HEK293T (cell line): ENCODE data around the gene TMEM229A.
"Not testable (repeated sequence)": the region's sequence is repeated elsewhere in the genome, so short reads cannot be mapped to it uniquely, and the experiment has no call there.

Experiments used
- CTCF ChIA-PET: fragments of 350-600 bp; formaldehyde crosslinking; extraction: SDS; loops from one replicate; lab custom pipeline; 2021; ENCODE audit warnings: antibody characterized with exemption, inconsistent platforms; lab: Yijun Ruan, JAX
- POLR2A ChIA-PET: fragments of 350-600 bp; formaldehyde crosslinking; extraction: SDS; loops from one replicate; lab custom pipeline; 2020; ENCODE audit warnings: antibody characterized with exemption, inconsistent platforms; lab: Yijun Ruan, JAX
- DNase-seq: peaks from one replicate; pipeline ENCODE4 v3.0.0; 2012; ENCODE audit warnings: mixed read lengths; ENCODE audit errors: extremely low spot score
- ARNT ChIP-seq: fragments of 450-650 bp; IDR thresholded peaks from 2 replicates; pipeline ENCODE4 v1.6.1; 2017; ENCODE audit warnings: mild to moderate bottlenecking
- BHLHE40 ChIP-seq: fragments of 450-650 bp; IDR thresholded peaks from 2 replicates; pipeline ENCODE4 v1.6.1; 2016; ENCODE audit warnings: mild to moderate bottlenecking, moderate library complexity, borderline replicate concordance
- CTBP1 ChIP-seq: fragments of 450-650 bp; IDR thresholded peaks from 2 replicates; pipeline ENCODE4 v1.6.1; 2016; ENCODE audit warnings: borderline replicate concordance
- ELF4 ChIP-seq: fragments of 450-650 bp; IDR thresholded peaks from 2 replicates; pipeline ENCODE4 v1.6.1; 2017; ENCODE audit warnings: antibody characterized with exemption
- FOXA1 ChIP-seq: fragments of 450-650 bp; IDR thresholded peaks from 2 replicates; pipeline ENCODE4 v1.6.1; 2016; ENCODE audit warnings: mild to moderate bottlenecking
- FOXK2 ChIP-seq: fragments of 450-650 bp; IDR thresholded peaks from 2 replicates; pipeline ENCODE4 v1.6.1; 2016; ENCODE audit warnings: mild to moderate bottlenecking
- FOXM1 ChIP-seq: fragments of 450-650 bp; IDR thresholded peaks from 2 replicates; pipeline ENCODE4 v1.6.1; 2017; ENCODE audit warnings: mild to moderate bottlenecking, borderline replicate concordance
- HDGF ChIP-seq: fragments of 450-650 bp; IDR thresholded peaks from 2 replicates; pipeline ENCODE4 v1.6.1; 2017; ENCODE audit warnings: antibody characterized with exemption, borderline replicate concordance
- L3MBTL2 ChIP-seq: fragments of 450-650 bp; conservative IDR thresholded peaks from 2 replicates; pipeline ENCODE4 v1.6.1; 2016; ENCODE audit warnings: mild to moderate bottlenecking
- LEF1 ChIP-seq: fragments of 450-650 bp; IDR thresholded peaks from 2 replicates; pipeline ENCODE4 v1.6.1; 2017; ENCODE audit warnings: mild to moderate bottlenecking, borderline replicate concordance
- NFRKB ChIP-seq: fragments of 450-650 bp; IDR thresholded peaks from 2 replicates; pipeline ENCODE4 v1.6.1; 2016; ENCODE audit warnings: mild to moderate bottlenecking, moderate library complexity
- SP1 ChIP-seq: fragments of 450-650 bp; IDR thresholded peaks from 2 replicates; pipeline ENCODE4 v1.6.1; 2017
- SUZ12 ChIP-seq: fragments of 450-650 bp; IDR thresholded peaks from 2 replicates; pipeline ENCODE4 v1.6.1; 2016; ENCODE audit warnings: mild to moderate bottlenecking
- TARDBP ChIP-seq: fragments of 450-650 bp; IDR thresholded peaks from 2 replicates; pipeline ENCODE4 v1.6.1; 2016
- ZNF384 ChIP-seq: fragments of 450-650 bp; IDR thresholded peaks from 2 replicates; pipeline ENCODE4 v1.6.1; 2016
- TF ChIP-seq, protein P1 (sequence below): fragments of 450-650 bp; IDR thresholded peaks from 2 replicates; pipeline ENCODE4 v1.6.1; 2016

TMEM229A gene

DNA sequence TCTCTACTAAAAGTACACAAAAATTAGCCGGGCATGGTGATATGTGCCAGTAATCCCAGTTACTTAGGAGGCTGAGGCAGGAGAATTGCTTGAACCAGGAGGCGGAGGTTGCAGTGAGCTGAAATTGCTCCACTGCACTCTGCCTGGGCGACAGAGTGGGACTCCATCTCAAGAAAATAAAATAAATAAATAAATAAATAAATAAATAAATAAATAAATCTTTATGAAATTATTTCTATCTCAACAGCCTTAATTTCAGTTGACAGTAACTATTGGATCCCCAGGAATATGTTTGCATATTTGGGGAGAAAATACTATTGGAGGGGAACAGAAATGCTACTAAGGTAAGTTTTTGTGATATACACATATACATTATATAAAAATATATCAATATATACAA is 20.0 kb downstream of the TMEM229A start:
- DNase-seq: no peak
- CTCF ChIA-PET: no interaction called here
- TF ChIP-seq ZNF384 (no peak), NFRKB (no peak), HDGF (no peak), FOXM1 (no peak), L3MBTL2 (no peak), FOXK2 (no peak), ELF4 (no peak), CTBP1 (no peak)
- POLR2A ChIA-PET: no interaction called here

DNA sequence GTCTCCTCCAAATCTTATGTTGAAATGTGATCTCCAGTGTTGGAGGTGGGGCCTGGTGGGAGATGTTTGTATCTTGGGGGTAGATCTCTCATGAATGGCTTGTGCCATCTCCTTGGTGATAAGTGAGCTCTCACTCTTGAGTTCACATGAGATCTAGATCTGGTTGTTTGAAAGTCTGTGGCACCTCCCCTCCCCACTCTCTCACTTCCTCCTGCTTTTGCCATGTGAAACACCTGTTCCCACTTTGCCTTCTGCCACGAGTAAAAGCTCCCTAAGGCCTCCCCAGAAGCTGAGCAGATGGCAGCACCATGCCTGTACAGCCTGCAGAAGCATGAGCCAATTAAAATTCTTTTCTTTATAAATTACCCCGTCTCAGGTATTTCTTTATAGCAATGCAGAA is 23.5 kb downstream of the TMEM229A start:
- TF ChIP-seq TARDBP (no peak), SUZ12 (no peak), ARNT (no peak), BHLHE40 (no peak), NFRKB (no peak), HDGF (no peak), FOXM1 (no peak), L3MBTL2 (no peak), FOXA1 (no peak), LEF1 (no peak), CTBP1 (no peak)
- TF ChIP-seq, protein P1, sequence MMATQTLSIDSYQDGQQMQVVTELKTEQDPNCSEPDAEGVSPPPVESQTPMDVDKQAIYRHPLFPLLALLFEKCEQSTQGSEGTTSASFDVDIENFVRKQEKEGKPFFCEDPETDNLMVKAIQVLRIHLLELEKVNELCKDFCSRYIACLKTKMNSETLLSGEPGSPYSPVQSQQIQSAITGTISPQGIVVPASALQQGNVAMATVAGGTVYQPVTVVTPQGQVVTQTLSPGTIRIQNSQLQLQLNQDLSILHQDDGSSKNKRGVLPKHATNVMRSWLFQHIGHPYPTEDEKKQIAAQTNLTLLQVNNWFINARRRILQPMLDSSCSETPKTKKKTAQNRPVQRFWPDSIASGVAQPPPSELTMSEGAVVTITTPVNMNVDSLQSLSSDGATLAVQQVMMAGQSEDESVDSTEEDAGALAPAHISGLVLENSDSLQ: no peak
- ChIA-PET POLR2A (no interaction called here), CTCF (no interaction called here)
- no peak for DNase-seq

DNA sequence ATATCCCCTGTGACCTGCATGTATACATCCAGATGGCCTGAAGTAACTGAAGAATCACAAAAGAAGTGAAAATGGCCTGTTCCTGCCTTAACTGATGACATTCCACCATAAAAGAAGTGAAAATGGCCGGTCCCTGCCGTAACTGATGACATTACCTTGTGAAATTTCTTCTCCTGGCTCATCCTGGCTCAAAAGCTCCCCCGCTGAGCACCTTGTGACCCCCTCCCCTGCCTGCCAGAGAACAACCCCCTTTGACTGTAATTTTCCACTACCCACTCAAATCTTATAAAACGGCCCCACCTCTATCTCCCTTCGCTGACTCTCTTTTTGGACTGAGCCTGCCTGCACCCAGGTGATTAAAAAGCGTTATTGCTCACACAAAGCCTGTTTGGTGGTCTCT is 24.6 kb downstream of the TMEM229A start:
- CTCF ChIA-PET: interaction anchor here (0.8 kb wide), 1 partner anchor 21 kb away, joined by 3 read pairs; no protein-coding TSS in a partner anchor
- DNase-seq, POLR2A ChIA-PET: not testable (repeated sequence)

DNA sequence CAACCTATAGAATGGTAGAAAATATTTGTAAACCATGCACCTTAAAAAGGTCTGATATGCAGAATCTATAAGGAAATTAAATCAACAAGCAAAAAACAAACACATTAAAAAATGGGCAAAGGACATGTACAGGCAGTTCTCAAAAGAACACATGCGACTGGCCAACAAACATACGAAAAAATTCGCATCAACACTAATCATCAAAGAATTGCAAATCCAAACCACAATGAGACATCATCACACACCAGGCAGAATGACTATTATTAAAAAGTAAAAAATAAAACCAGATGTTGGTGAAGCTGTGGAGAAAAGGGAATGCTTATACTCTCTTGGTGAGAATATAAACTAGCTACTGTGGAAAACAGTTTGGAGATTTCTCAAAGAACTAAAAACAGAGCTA is 33.2 kb downstream of the TMEM229A start:
- POLR2A ChIA-PET: no interaction called here

DNA sequence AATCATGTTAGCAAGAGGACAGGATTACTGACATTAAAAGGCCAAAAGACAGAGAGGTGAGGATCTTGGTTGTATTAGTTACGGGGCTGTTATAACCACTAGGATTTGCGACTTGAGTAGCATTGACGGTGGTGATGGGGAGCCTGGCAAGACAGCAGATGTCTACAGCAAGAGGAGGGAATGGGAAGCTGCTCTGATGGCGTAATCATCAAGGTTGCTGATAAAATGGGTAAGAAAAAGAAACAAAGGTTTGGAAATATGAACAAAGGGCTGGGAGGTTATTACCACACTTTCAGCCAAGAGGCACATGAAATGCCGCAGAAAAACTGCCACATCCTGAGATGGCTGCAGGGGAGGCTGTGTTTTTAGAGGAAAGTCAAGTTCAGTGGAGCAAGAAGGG is 33.9 kb downstream of the TMEM229A start:
- DNase-seq: no peak
- ChIA-PET POLR2A (no interaction called here), CTCF (no interaction called here)
- TF ChIP-seq ARNT (no peak), FOXA1 (no peak)

More for the DNA sequence above, 33.2 kb downstream of the TMEM229A start:
- CTCF ChIA-PET: no interaction called here
- TF ChIP-seq TARDBP: no peak
- TF ChIP-seq SP1: no peak
- no peak for TF ChIP-seq ELF4
- TF ChIP-seq FOXK2: no peak
- TF ChIP-seq FOXM1: no peak
- no peak for TF ChIP-seq CTBP1
- TF ChIP-seq, protein P1: no peak
- no peak for TF ChIP-seq HDGF
- DNase-seq: no peak

DNA sequence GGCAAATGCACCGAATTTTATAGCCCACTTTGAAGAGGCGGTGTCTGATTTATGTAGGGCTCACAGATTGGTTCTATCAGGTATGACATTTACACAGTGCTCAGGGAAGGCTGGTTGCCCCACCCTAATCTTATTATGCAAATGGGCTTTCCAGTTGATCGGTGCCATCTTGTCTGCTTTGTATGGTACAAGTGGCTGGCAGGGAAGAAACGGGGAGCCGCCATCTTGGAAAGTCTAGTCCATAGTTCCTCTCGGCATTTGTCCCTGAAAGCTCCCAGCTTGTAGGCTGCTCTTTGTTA is 36.6 kb downstream of the TMEM229A start:
- DNase-seq: no peak
- ChIA-PET POLR2A (no interaction called here), CTCF (no interaction called here)
- TF ChIP-seq NFRKB: no peak
- no peak for TF ChIP-seq TARDBP
- TF ChIP-seq FOXK2: no peak
- no peak for TF ChIP-seq L3MBTL2
- TF ChIP-seq SUZ12: no peak

DNA sequence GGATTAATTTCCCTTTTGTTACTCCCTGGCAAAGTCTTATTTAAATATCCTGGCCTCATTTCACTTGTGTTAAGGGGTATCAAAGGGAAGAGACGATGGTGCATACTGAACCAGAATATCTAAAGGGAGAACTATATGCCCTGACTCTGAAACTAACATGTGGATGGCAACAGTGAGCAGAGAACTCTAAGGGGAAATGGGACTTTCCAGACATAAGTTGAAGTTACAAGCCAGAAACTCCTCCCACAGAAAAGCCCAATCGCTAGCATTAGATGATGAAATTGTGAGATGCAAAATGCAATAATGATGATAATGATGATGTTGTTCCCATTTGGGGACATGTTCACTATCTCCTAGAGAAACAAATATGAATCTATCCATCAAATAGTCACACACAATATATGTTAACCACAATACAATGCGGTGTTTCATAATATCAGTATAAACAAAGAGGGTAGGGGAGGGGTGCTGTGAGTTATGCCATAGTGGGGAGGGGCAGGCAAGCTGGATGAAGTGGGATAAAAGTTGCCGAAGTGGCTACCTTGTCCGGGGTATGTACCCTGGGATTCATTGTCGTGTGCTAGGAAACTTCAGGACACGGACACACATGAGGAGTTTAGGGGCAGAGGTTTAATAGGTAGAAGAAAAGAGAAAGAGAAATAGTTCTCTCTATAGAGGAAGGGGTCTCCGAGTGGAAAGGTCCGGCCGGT is 37.1 kb downstream of the TMEM229A start:
- ChIA-PET CTCF (no interaction called here), POLR2A (no interaction called here)
- TF ChIP-seq FOXA1 (no peak), TARDBP (no peak), LEF1 (no peak), ELF4 (no peak), HDGF (no peak), ZNF384 (no peak), CTBP1 (no peak), NFRKB (no peak), FOXK2 (no peak), L3MBTL2 (no peak), BHLHE40 (no peak), SP1 (no peak), SUZ12 (no peak), ARNT (no peak)
- TF ChIP-seq, protein P1: no peak
- DNase-seq: no peak
